Measurements from ENCODE around the gene NPAS3. TPM values are rescaled to one million over a fixed set of nuclear protein-coding genes. Genes with fewer than 3 reads are reported as not detected.

The NPAS3 gene
- total and polyA plus RNA-seq, 2 of the 8 experiments (the other 6 are each of a cell fraction or from before 2014, with no cell fraction given): 0.11 to 0.60 TPM

GRCh38 chr14:33052943-33053342 lies 114.3 kb downstream of the NPAS3 start:
- ChIA-PET CTCF (ENCODE audit: partially characterized antibody) (interaction anchor here (0.7 kb wide), 1 partner anchor 16 kb away, joined by 3 read pairs; no protein-coding TSS in a partner anchor), POLR2A (ENCODE audit: partially characterized antibody) (no interaction called here)
- Histone ChIP-seq H4K20me1 (replicated peaks in 1 of 2; ENCODE audit: control insufficient read depth in 1 of 2, insufficient read depth in 2 of 2, low read length in 2 of 2) (no peaks in the 10 kb centered on the region), H3K9ac (replicated peaks in 1 of 4; ENCODE audit: extremely low read depth in 1 of 4, low read depth in 3 of 4, low read length in 3 of 4) (no peak overlapping the region), H3K79me1 (ENCODE audit: low read depth, low read length) (no peaks in the 10 kb centered on the region), H3K23ac (ENCODE audit: insufficient read length) (no peak overlapping the region), H2BK15ac (ENCODE audit: low read length) (no peak overlapping the region), H3K4me1 (replicated peaks in 1 of 4; ENCODE audit: control insufficient read depth in 3 of 4, insufficient read depth in 4 of 4, low read length in 3 of 4) (no peaks in the 10 kb centered on the region), H4K8ac (ENCODE audit: extremely low read depth, insufficient read depth, low read length) (no peak overlapping the region), H3K14ac (ENCODE audit: insufficient read length) (no peak overlapping the region), H3K27ac (ENCODE audit: low read depth, low read length) (no peak overlapping the region), H3K4me2 (ENCODE audit: insufficient read depth in 1 of 2, low read depth in 2 of 2, low read length in 2 of 2) (no peak overlapping the region), H3K36me3 (ENCODE audit: control insufficient read depth in 2 of 4, insufficient read depth in 4 of 4, low read length in 3 of 4) (no peaks in the 10 kb centered on the region), H2AFZ (ENCODE audit: low read length) (no peak overlapping the region), H3K27me3 (replicated peaks in 1 of 4; ENCODE audit: control insufficient read depth in 3 of 4, extremely low read depth in 1 of 4, insufficient read depth in 3 of 4, low read length in 3 of 4) (no peaks in the 10 kb centered on the region), H3K79me2 (ENCODE audit: control insufficient read depth in 1 of 2, insufficient read depth in 2 of 2, low read length in 2 of 2) (no peaks in the 10 kb centered on the region), H4K91ac (replicated peaks; ENCODE audit: insufficient read length, low read length) (no peak overlapping the region), H3K9me3 (ENCODE audit: insufficient read depth in 2 of 2, low read depth in 1 of 2, low read length in 1 of 2) (no peaks in the 10 kb centered on the region), H4K5ac (ENCODE audit: insufficient read length, low read depth, low read length) (no peak overlapping the region), H3K18ac (ENCODE audit: extremely low read depth, low read length) (no peak overlapping the region), H2BK120ac (replicated peaks; ENCODE audit: low read depth, low read length) (no peak overlapping the region), H2AK5ac (ENCODE audit: low read depth, low read length) (no peak overlapping the region), H2BK12ac (ENCODE audit: low read depth, low read length) (no peak overlapping the region), H2BK20ac (ENCODE audit: low read length) (no peak overlapping the region), H3K4me3 (ENCODE audit: extremely low read depth in 1 of 4, insufficient read depth in 2 of 4, low read depth in 3 of 4, low read length in 4 of 4) (no peak overlapping the region), H2BK5ac (ENCODE audit: low read depth, low read length) (no peak overlapping the region), H3K23me2 (ENCODE audit: low read depth, low read length) (no peaks in the 10 kb centered on the region), H3K56ac (replicated peaks; ENCODE audit: insufficient read length, low read depth, low read length) (no peak overlapping the region), H3K4ac (replicated peaks; ENCODE audit: insufficient read length, low read depth, low read length) (no peak overlapping the region)
- WGBS, 2 experiments (ENCODE audit: extremely low coverage in 1 of 2, insufficient coverage in 1 of 2, insufficient read length in 1 of 2, insufficient replicate concordance in 2 of 2, low coverage in 1 of 2, low lambda C conversion rate in 2 of 2, missing lambda C conversion rate in 1 of 2): 93% methylated on average over 2 of the region's 2 CpGs; no CpG with 5 or more reads in 1 of the 2 experiments
- no peak for FAIRE-seq
- no peak for DNase-seq (ENCODE audit: low read depth in 1 of 2, low spot score in 2 of 2)
- TF ChIP-seq POU5F1 (IDR thresholded peaks at IDR 0.05; ENCODE audit: low read depth, low read length) (no peak), SP1 (IDR thresholded peaks at IDR 0.05; ENCODE audit: low read depth, low read length) (no peak), CHD2 (IDR thresholded peaks at IDR 0.05; ENCODE audit: low read length) (no peak), SP2 (IDR thresholded peaks at IDR 0.05; ENCODE audit: low read length) (no peak), SIX5 (IDR thresholded peaks at IDR 0.05; ENCODE audit: low read depth, low read length) (no peak), EP300 (IDR thresholded peaks at IDR 0.05; ENCODE audit: borderline replicate concordance in 1 of 2, low read depth in 2 of 2, low read length in 2 of 2) (no peak), TAF7 (optimal IDR thresholded peaks at IDR 0.05; ENCODE audit: borderline replicate concordance, low read depth, low read length) (no peak)

Data from H1 (cell line).